Choroid plexus epithelial cell (primary cell): ENCODE measurements around the gene FERMT2.
A peak's percentile ranks its signal among the peaks of the same experiment; 100 is the strongest.

Source experiments
- DNase-seq: peaks from one replicate; pipeline ENCODE4 v3.0.0-alpha.2; 2010; ENCODE audit warnings: low read depth
- H3K4me3 ChIP-seq: 2 replicates; pipeline ENCODE4 v1.5.1; 2011; ENCODE audit warnings: low read depth, mild to moderate bottlenecking, control low read depth, low read length, moderate library complexity
- CTCF ChIP-seq: conservative IDR thresholded peaks from 2 replicates; pipeline ENCODE4 v1.5.1; 2011; ENCODE audit warnings: low read depth, mild to moderate bottlenecking, control low read depth, inconsistent platforms, low read length, moderate library complexity

The FERMT2 gene

DNA sequence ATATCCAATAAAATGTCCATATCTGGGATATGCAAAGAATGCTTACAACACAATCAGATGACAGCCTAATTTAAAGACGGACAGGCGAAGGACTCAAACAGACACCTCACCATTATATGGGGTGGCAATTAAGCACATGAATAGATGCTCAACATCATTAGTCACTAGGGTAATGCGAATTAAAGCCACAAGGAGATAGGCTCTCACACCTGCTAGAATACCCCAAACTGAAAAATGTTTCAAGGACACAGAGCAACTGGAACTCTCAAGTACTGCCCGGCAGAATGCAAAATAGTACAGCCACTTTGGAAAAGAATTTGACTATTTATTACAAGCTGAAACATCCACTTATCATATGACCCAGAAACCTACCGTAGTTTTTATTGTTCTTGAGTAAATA is 42.9 kb downstream of the FERMT2 start:
- DNase-seq = no peak
- no peak for TF ChIP-seq CTCF
- H3K4me3 ChIP-seq = no peak overlapping the region

GRCh38 chr14:52906141-52906601 is 44.7 kb downstream of the FERMT2 start:
- no peak overlapping the region for H3K4me3 ChIP-seq
- no peak for TF ChIP-seq CTCF
- DNase-seq = peak; percentile 86

- no peak overlapping the region for H3K4me3 ChIP-seq
- DNase-seq = peak; percentile 57
- no peak for TF ChIP-seq CTCF
These were observed 47.8 kb downstream of the FERMT2 start for GRCh38 chr14:52902971-52903619.

GRCh38 chr14:52901357-52901980 is 49.4 kb downstream of the FERMT2 start:
- DNase-seq = no peak
- H3K4me3 ChIP-seq = no peak overlapping the region
- TF ChIP-seq CTCF = no peak

GRCh38 chr14:52900731-52901130 is 50.1 kb downstream of the FERMT2 start:
- DNase-seq = no peak
- H3K4me3 ChIP-seq = no peak overlapping the region
- no peak for TF ChIP-seq CTCF

DNA sequence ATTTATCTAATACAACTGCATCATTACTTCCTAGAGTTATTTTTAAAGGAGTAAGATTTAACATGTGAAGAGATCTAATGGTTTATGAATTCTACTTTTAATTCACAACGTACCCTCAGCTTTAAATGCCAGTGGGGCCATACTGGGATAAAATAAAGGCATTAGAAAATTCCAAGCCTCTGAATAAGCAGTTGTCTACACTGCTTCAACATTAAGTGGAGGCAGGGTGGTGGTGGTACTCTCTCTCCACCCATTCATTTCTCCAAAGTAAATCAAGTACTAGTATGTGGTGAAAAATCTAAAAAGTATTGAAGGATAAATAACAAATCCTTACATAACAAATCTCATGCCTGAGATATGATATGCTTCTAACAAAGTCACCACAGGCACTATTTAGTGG is 52.4 kb downstream of the FERMT2 start:
- TF ChIP-seq CTCF = no peak
- no peak for DNase-seq
- no peak overlapping the region for H3K4me3 ChIP-seq

DNA sequence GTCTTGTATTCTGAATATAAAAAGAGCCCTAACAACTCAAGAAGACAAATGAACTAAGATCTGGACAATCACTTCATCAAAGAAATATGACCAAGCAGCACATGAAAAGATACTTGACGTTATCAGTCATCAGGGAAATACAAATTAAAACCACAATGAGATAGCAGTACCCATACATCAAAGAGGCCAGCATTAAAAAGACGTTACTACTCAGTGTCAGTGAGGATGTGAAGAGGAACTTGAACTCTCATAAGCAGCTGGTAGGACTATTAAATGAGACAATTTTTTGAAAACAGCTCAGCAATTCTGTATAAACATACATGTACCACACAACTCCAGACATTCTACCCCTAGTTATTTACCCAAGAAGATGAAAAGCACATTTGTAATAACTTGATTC is 55.9 kb downstream of the FERMT2 start:
- peak; percentile 43 for DNase-seq
- no peak for TF ChIP-seq CTCF
- H3K4me3 ChIP-seq = no peak overlapping the region
